ENCODE data around the gene SERPINB1. TPM values are rescaled to one million over a fixed set of nuclear protein-coding genes. Genes with fewer than 3 reads are reported as not detected.

The SERPINB1 gene
- total RNA-seq, 1 experiment from 2014 or later: 18.4 TPM

DNA sequence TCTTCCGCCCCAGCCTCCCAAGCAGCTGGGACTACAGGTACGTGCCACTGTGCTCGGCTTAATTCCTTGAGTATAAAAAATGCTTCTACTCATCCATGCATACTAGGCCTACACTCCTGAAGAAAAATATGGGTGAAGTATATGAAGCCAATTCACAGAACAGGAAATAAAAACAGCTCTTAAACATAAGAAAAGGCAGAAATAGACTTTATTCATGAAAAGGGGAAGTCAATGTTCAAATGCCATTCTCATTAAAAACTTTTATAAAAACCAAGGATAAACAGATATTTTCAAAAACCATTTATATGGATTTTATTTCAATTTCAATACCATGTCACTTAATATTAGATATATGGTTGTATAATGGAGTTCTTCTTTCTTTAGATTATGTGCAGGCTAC lies 43.1 kb upstream of the SERPINB1 start:
- Histone ChIP-seq H3K23me2 (ENCODE audit: insufficient read length, low read depth, low read length, poor library complexity, severe bottlenecking) (no peaks in the 10 kb centered on the region), H3K18ac (ENCODE audit: insufficient read length, low read depth, low read length) (no peak overlapping the region), H2BK15ac (ENCODE audit: low read depth, low read length) (no peak overlapping the region), H2AK5ac (ENCODE audit: insufficient read length, low read length) (no peak overlapping the region), H2BK120ac (ENCODE audit: low read depth, low read length, poor library complexity, severe bottlenecking) (no peak overlapping the region), H2AFZ (ENCODE audit: low read length) (no peak overlapping the region), H3K27ac (ENCODE audit: insufficient read length, low read depth, low read length) (no peak overlapping the region), H3K4me2 (ENCODE audit: insufficient read depth, insufficient read length, low read length) (no peak overlapping the region), H3K27me3 (ENCODE audit: insufficient read depth, low read length) (no peaks in the 10 kb centered on the region), H3K9ac (ENCODE audit: extremely low read depth, insufficient read length, low read length) (no peak overlapping the region), H4K5ac (ENCODE audit: insufficient read length, low read depth, low read length) (no peak overlapping the region), H3K23ac (ENCODE audit: insufficient read length, low read depth, low read length) (no peak overlapping the region), H3K4me1 (ENCODE audit: insufficient read depth, low read length) (peaks cover 3% of the 10 kb centered on the region; the same call in 1 of the 2 replicates), H2BK5ac (ENCODE audit: insufficient read length, low read length) (no peak overlapping the region), H3K4ac (ENCODE audit: low read depth, low read length) (no peak overlapping the region), H3K79me2 (ENCODE audit: insufficient read depth, low read length) (no peaks in the 10 kb centered on the region), H2BK20ac (ENCODE audit: low read depth, low read length, poor library complexity, severe bottlenecking) (no peak overlapping the region), H4K8ac (replicated peaks; ENCODE audit: insufficient read length, low read depth, low read length) (no peak overlapping the region), H3K14ac (ENCODE audit: insufficient read depth, low read length) (no peak overlapping the region), H2BK12ac (ENCODE audit: insufficient read length, low read depth, low read length) (no peak overlapping the region), H3K79me1 (ENCODE audit: insufficient read depth, low read depth, low read length, poor library complexity, severe bottlenecking) (no peaks in the 10 kb centered on the region), H4K91ac (ENCODE audit: insufficient read length, low read depth, low read length) (no peak overlapping the region), H3K9me3 (ENCODE audit: control insufficient read depth, low read depth, low read length) (no peaks in the 10 kb centered on the region), H3T11ph (ENCODE audit: low read length) (no peak overlapping the region), H4K20me1 (ENCODE audit: control insufficient read depth, insufficient read depth, insufficient read length) (no peaks in the 10 kb centered on the region), H3K56ac (ENCODE audit: insufficient read length, low read depth, low read length) (no peak overlapping the region)
- no peaks in the 10 kb centered on the region; a peak in 2 of 5 replicates for H3K9me3 Mint-ChIP-seq
- no peaks in the 10 kb centered on the region for H3K27me3 Mint-ChIP-seq (ENCODE audit: low read depth)
- TF ChIP-seq, protein P1, sequence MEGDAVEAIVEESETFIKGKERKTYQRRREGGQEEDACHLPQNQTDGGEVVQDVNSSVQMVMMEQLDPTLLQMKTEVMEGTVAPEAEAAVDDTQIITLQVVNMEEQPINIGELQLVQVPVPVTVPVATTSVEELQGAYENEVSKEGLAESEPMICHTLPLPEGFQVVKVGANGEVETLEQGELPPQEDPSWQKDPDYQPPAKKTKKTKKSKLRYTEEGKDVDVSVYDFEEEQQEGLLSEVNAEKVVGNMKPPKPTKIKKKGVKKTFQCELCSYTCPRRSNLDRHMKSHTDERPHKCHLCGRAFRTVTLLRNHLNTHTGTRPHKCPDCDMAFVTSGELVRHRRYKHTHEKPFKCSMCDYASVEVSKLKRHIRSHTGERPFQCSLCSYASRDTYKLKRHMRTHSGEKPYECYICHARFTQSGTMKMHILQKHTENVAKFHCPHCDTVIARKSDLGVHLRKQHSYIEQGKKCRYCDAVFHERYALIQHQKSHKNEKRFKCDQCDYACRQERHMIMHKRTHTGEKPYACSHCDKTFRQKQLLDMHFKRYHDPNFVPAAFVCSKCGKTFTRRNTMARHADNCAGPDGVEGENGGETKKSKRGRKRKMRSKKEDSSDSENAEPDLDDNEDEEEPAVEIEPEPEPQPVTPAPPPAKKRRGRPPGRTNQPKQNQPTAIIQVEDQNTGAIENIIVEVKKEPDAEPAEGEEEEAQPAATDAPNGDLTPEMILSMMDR (conservative IDR thresholded peaks at IDR 0.05): no peak
- WGBS (ENCODE audit: extremely low coverage, insufficient read length, low lambda C conversion rate): no CpG with 5 or more reads among the region's 3 CpGs
- H3K4me1 Mint-ChIP-seq: peaks cover 17 to 30% of the 10 kb centered on the region in 2 experiments
- peaks cover 3 to 22% (median 9%) of the 10 kb centered on the region in 3 experiments; a peak in 6 of 7 replicates for H3K36me3 Mint-ChIP-seq (ENCODE audit: insufficient read depth in 1 of 3, low read depth in 3 of 3)
- H3K27ac Mint-ChIP-seq: no peak overlapping the region
- no peak overlapping the region for H3K4me3 Mint-ChIP-seq
- DNase-seq: no peak
